Measurements from ENCODE around the gene GPR35.

GPR35 gene

DNA sequence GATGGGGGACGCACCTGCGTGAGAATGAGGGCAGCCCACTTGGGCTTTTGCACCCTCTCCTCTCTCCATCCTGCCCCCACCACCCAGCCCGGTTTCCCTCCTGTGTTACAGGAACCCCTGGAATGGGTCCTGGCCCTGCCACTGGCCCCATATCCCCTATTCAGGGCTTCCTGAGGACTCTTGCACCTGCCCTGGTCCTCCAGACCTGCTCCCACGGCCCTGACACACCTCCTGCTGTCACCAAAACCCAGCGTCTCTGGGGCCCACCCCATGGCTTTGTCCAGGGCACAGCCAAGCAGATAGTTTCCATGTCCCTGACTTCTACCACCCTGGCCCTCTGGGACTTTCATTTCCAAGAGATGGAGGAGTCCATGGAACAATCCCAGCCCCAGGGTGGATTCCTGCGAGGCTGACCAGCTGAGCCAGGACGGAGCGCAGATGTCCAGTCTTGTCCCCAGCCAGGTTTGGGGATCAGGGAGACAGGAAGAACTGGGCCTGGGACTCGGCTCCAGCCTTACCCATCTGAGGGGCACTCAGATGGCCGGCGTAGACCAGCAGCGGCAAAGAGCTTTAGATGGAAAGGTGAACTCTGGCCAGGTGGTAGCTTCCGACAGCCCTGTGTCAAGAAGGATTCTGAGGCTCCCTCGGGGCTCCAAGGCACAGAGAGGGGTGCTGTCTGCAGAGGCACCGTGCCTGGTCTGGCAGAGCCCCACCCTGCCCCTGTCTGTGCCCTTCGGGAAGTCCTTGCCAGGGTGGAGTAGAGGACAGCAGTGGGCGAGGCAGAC is 12.0 kb downstream of the GPR35 start:
- TF ChIP-seq GABPA (IDR thresholded peaks at IDR 0.05; ENCODE audit: low read depth) (no peak), SPI1 (IDR thresholded peaks at IDR 0.05; ENCODE audit: borderline replicate concordance, low read depth) (no peak), POLR2AphosphoS5 (IDR thresholded peaks at IDR 0.05; ENCODE audit: low read depth) (no peak)
- TF ChIP-seq, protein P1, sequence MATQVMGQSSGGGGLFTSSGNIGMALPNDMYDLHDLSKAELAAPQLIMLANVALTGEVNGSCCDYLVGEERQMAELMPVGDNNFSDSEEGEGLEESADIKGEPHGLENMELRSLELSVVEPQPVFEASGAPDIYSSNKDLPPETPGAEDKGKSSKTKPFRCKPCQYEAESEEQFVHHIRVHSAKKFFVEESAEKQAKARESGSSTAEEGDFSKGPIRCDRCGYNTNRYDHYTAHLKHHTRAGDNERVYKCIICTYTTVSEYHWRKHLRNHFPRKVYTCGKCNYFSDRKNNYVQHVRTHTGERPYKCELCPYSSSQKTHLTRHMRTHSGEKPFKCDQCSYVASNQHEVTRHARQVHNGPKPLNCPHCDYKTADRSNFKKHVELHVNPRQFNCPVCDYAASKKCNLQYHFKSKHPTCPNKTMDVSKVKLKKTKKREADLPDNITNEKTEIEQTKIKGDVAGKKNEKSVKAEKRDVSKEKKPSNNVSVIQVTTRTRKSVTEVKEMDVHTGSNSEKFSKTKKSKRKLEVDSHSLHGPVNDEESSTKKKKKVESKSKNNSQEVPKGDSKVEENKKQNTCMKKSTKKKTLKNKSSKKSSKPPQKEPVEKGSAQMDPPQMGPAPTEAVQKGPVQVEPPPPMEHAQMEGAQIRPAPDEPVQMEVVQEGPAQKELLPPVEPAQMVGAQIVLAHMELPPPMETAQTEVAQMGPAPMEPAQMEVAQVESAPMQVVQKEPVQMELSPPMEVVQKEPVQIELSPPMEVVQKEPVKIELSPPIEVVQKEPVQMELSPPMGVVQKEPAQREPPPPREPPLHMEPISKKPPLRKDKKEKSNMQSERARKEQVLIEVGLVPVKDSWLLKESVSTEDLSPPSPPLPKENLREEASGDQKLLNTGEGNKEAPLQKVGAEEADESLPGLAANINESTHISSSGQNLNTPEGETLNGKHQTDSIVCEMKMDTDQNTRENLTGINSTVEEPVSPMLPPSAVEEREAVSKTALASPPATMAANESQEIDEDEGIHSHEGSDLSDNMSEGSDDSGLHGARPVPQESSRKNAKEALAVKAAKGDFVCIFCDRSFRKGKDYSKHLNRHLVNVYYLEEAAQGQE (IDR thresholded peaks at IDR 0.05; ENCODE audit: insufficient replicate concordance, low read depth), result no peak
- TF ChIP-seq, protein P2, sequence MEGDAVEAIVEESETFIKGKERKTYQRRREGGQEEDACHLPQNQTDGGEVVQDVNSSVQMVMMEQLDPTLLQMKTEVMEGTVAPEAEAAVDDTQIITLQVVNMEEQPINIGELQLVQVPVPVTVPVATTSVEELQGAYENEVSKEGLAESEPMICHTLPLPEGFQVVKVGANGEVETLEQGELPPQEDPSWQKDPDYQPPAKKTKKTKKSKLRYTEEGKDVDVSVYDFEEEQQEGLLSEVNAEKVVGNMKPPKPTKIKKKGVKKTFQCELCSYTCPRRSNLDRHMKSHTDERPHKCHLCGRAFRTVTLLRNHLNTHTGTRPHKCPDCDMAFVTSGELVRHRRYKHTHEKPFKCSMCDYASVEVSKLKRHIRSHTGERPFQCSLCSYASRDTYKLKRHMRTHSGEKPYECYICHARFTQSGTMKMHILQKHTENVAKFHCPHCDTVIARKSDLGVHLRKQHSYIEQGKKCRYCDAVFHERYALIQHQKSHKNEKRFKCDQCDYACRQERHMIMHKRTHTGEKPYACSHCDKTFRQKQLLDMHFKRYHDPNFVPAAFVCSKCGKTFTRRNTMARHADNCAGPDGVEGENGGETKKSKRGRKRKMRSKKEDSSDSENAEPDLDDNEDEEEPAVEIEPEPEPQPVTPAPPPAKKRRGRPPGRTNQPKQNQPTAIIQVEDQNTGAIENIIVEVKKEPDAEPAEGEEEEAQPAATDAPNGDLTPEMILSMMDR (IDR thresholded peaks at IDR 0.05; ENCODE audit: insufficient read depth, low read length), result no peak
- no peaks in the 10 kb centered on the region for H3K27me3 ChIP-seq (ENCODE audit: insufficient read depth, poor library complexity, severe bottlenecking)
- no peak overlapping the region for H3K4me3 ChIP-seq (replicated peaks; ENCODE audit: insufficient read depth, low read length)
- no peak for DNase-seq (ENCODE audit: low read depth in 1 of 2, low spot score in 1 of 2)
- no peak overlapping the region for H3K27ac ChIP-seq (replicated peaks)

DNA sequence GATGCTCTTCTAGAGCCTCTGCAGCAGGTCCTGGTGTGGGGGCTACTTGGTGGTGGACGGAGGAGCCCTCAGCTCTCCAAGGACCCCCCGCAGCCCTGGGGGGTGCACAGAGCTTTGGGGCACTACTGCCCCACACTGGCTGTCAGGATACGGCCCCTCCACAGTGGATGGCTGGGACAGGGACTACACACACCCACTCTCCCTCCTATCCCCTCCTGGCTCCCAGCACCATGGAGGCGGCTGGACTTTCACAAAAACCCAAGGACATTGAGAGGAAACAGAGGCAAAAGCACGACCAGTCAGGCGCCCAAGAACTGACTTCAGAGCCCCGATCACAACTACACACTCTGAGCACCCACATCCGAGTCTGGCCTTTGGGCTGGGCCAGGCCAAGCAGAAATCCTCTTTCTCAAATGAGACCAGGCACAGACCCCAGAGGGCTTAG is 12.6 kb downstream of the GPR35 start:
- Histone ChIP-seq H3K27me3 (ENCODE audit: insufficient read depth, poor library complexity, severe bottlenecking) (no peaks in the 10 kb centered on the region), H3K4me3 (replicated peaks; ENCODE audit: insufficient read depth, low read length) (no peak overlapping the region), H3K27ac (replicated peaks) (no peak overlapping the region)
- DNase-seq (ENCODE audit: low read depth in 1 of 2, low spot score in 1 of 2), result no peak
- TF ChIP-seq SPI1 (IDR thresholded peaks at IDR 0.05; ENCODE audit: borderline replicate concordance, low read depth) (no peak), GABPA (IDR thresholded peaks at IDR 0.05; ENCODE audit: low read depth) (no peak), POLR2AphosphoS5 (IDR thresholded peaks at IDR 0.05; ENCODE audit: low read depth) (no peak)
- TF ChIP-seq, protein P1 (IDR thresholded peaks at IDR 0.05; ENCODE audit: insufficient replicate concordance, low read depth), result no peak
- TF ChIP-seq, protein P2 (IDR thresholded peaks at IDR 0.05; ENCODE audit: insufficient read depth, low read length), result no peak

DNA sequence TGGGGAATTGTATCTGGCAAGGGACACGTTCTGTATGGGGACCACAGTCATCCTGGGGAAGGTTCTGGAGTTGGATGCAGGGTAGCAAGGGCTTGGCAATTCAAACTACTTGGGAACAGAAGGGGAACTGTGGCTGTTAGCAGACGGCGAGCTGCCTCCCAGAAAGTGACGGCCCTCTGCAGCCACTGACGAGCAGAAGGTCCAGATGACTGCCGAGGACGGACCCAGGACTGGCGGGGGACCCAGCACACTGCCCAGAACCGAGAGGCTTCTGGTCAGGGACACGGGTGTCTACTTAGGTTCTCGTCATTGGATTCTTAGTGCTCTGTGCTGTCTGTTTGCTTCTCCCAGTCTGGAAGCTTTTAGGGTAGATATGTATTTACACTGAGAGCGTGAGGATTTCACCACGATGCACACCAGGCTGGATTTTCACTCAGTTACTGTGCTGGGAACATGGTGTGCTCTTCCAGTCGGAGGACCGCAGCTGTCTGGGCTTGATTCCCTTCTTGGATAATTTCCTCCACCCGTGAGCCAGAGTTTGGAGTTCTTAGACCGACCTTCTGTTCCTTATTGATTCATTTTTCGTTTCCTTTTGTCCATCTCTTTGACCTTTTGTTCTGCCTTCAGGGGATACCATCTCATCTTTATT is 13.4 kb downstream of the GPR35 start:
- DNase-seq (ENCODE audit: low read depth in 1 of 2, low spot score in 1 of 2), result no peak
- Histone ChIP-seq H3K27ac (replicated peaks) (no peak overlapping the region), H3K4me3 (replicated peaks; ENCODE audit: insufficient read depth, low read length) (no peak overlapping the region), H3K27me3 (ENCODE audit: insufficient read depth, poor library complexity, severe bottlenecking) (no peaks in the 10 kb centered on the region)
- TF ChIP-seq GABPA (IDR thresholded peaks at IDR 0.05; ENCODE audit: low read depth), result no peak
- TF ChIP-seq, protein P2 (IDR thresholded peaks at IDR 0.05; ENCODE audit: insufficient read depth, low read length), result no peak
- TF ChIP-seq, protein P1 (IDR thresholded peaks at IDR 0.05; ENCODE audit: insufficient replicate concordance, low read depth), result no peak
- no peak for TF ChIP-seq POLR2AphosphoS5 (IDR thresholded peaks at IDR 0.05; ENCODE audit: low read depth)
- TF ChIP-seq SPI1 (IDR thresholded peaks at IDR 0.05; ENCODE audit: borderline replicate concordance, low read depth), result no peak

All from HL-60 (cell line).